Neural cell (in vitro differentiated cells): ENCODE results near the gene MMP1. TPM values are rescaled to one million over a fixed set of nuclear protein-coding genes. Genes with fewer than 3 reads are reported as not detected.

Source experiments
- H2AFZ ChIP-seq: fragments of 200-600, 300-800 bp; sonication (generic), shearing (Covaris generic); 2 replicates; pipeline ENCODE4 v1.6.0; 2014; ENCODE audit warnings: low read depth, mild to moderate bottlenecking, antibody characterized with exemption, low read length, moderate library complexity
- H3F3A ChIP-seq: fragments of 200-600 bp; shearing (Covaris generic); 2 replicates; pipeline ENCODE4 v1.6.1; 2016; ENCODE audit warnings: mild to moderate bottlenecking, moderate library complexity, mixed read lengths, antibody characterized with exemption, low read length; ENCODE audit not compliant: insufficient read depth, poor library complexity, severe bottlenecking
- H3K27ac ChIP-seq: fragments of 200-600, 300-800 bp; sonication (generic), shearing (Covaris generic); 2 replicates; pipeline ENCODE4 v1.5.1; 2014; ENCODE audit warnings: mild to moderate bottlenecking, low read length, moderate library complexity
- H3K27me3 ChIP-seq: fragments of 300-800, 200-600 bp; sonication (generic), shearing (Covaris generic); 2 replicates; pipeline ENCODE4 v1.6.0; 2014; ENCODE audit warnings: mild to moderate bottlenecking, low read depth, low read length, moderate library complexity; ENCODE audit not compliant: insufficient read depth
- H3K36me3 ChIP-seq: fragments of 300-800, 200-600 bp; sonication (generic), shearing (Covaris generic); 2 replicates; pipeline ENCODE4 v1.5.1; 2014; ENCODE audit warnings: mild to moderate bottlenecking, antibody characterized with exemption, low read length, moderate library complexity; ENCODE audit not compliant: insufficient read depth
- H3K4me2 ChIP-seq: fragments of 300-800, 200-600 bp; sonication (generic), shearing (Covaris generic); 2 replicates; pipeline ENCODE4 v1.6.0; 2014; ENCODE audit warnings: mild to moderate bottlenecking, low read length
- H3K4me3 ChIP-seq: fragments of 300-800, 200-600 bp; sonication (generic), shearing (Covaris generic); 2 replicates; pipeline ENCODE4 v1.5.1; 2014; ENCODE audit warnings: mild to moderate bottlenecking, low read length, moderate library complexity
- H3K79me2 ChIP-seq: fragments of 200-600 bp; shearing (Covaris generic); replicated peaks from 2 replicates; pipeline ENCODE4 v1.6.0; 2014; ENCODE audit warnings: mild to moderate bottlenecking, low read length, moderate library complexity; ENCODE audit not compliant: insufficient read depth
- H3K9ac ChIP-seq: fragments of 300-800, 200-600 bp; sonication (generic), shearing (Covaris generic); 2 replicates; pipeline ENCODE4 v1.6.1; 2016; ENCODE audit warnings: mild to moderate bottlenecking, low read length, mixed read lengths
- H3K9me2 ChIP-seq: fragments of 200-600 bp; shearing (Covaris generic); 2 replicates; pipeline ENCODE4 v1.6.1; 2016; ENCODE audit warnings: mild to moderate bottlenecking, low read length, mixed read lengths; ENCODE audit not compliant: insufficient read depth
- H3K9me3 ChIP-seq: fragments of 200-600, 300-800 bp; sonication (generic), shearing (Covaris generic); 2 replicates; pipeline ENCODE4 v1.6.1; 2016; ENCODE audit warnings: mild to moderate bottlenecking, mixed run types, low read length, moderate library complexity, mixed read lengths
- H4K20me1 ChIP-seq: fragments of 200-600 bp; shearing (Covaris generic); 2 replicates; pipeline ENCODE4 v1.6.1; 2016; ENCODE audit warnings: mild to moderate bottlenecking, mixed run types; ENCODE audit not compliant: insufficient read depth
- CTCF ChIP-seq: fragments of 450-650 bp; IDR thresholded peaks from 2 replicates; pipeline ENCODE4 v1.5.1; 2014; ENCODE audit warnings: antibody characterized with exemption, mild to moderate bottlenecking, moderate library complexity; ENCODE audit not compliant: poor library complexity, severe bottlenecking
- EP300 ChIP-seq: fragments of 450-650 bp; conservative IDR thresholded peaks from 2 replicates; pipeline ENCODE4 v1.6.1; 2014; ENCODE audit warnings: antibody characterized with exemption, mild to moderate bottlenecking, moderate library complexity; ENCODE audit not compliant: poor library complexity, severe bottlenecking
- EZH2 ChIP-seq: fragments of 200-600, 300-800 bp; shearing (Covaris generic), sonication (generic); IDR thresholded peaks from 2 replicates; pipeline ENCODE4 v1.6.1; 2014; ENCODE audit warnings: antibody characterized with exemption, low read length, borderline replicate concordance, mild to moderate bottlenecking; ENCODE audit not compliant: insufficient read depth, poor library complexity, severe bottlenecking
- MXI1 ChIP-seq: fragments of 450-650 bp; conservative IDR thresholded peaks from 2 replicates; pipeline ENCODE4 v1.6.1; 2014; ENCODE audit warnings: antibody characterized with exemption, mild to moderate bottlenecking; ENCODE audit not compliant: poor library complexity, severe bottlenecking
- POLR2AphosphoS5 ChIP-seq: IDR thresholded peaks from 2 replicates; pipeline ENCODE4 v1.6.1; 2012
- RAD21 ChIP-seq: fragments of 450-650 bp; conservative IDR thresholded peaks from 2 replicates; pipeline ENCODE4 v1.6.1; 2014; ENCODE audit warnings: antibody characterized with exemption, mild to moderate bottlenecking, moderate library complexity
- REST ChIP-seq: IDR thresholded peaks from 2 replicates; pipeline ENCODE4 v1.6.1; 2012; ENCODE audit warnings: borderline replicate concordance
- SMC3 ChIP-seq: fragments of 450-650 bp; conservative IDR thresholded peaks from 2 replicates; pipeline ENCODE4 v1.6.1; 2014; ENCODE audit warnings: antibody characterized with exemption, mild to moderate bottlenecking, moderate library complexity; ENCODE audit not compliant: poor library complexity
- TAF1 ChIP-seq: IDR thresholded peaks from 2 replicates; pipeline ENCODE4 v1.6.1; 2012; ENCODE audit warnings: low read depth
- polyA plus RNA-seq: library from polyadenylated mRNA; depleted of rRNA; stranded (reverse); fragments of >200 nt; gene quantifications from 2 replicates; pipeline ENCODE4 v1.2.3, GENCODE V29; 2014

Gene MMP1
- polyA plus RNA-seq, 1 donor from 2014 or later, result not detected

DNA sequence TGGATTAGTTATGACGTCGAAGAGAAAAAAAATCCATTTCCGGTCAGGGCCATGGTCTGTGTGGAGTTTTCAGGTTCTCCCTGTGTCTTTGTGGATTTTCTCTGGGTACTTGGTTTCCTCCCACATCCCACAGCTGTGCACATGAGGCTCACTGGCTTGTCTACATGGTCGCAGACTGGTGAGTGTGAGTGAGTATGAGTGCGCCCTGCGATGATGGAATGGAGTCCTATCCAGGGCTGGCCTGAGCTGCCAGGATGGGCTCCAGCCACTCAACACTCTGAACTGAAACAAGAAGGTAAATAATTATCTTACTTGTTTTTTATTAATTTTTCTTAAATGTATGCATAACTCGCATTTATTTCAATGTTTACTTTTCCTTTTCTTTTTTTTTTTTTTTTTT, 34.7 kb upstream of the MMP1 start:
- H3K27ac ChIP-seq, result no peak overlapping the region
- H4K20me1 ChIP-seq, result no peaks in the 10 kb centered on the region
- no peak overlapping the region for H3K4me2 ChIP-seq
- TF ChIP-seq MXI1 (no peak), POLR2AphosphoS5 (no peak), EP300 (no peak), TAF1 (no peak), REST (no peak), RAD21 (no peak), EZH2 (no peak), CTCF (no peak), SMC3 (no peak)
- H3K79me2 ChIP-seq, result no peaks in the 10 kb centered on the region
- no peaks in the 10 kb centered on the region for H3K36me3 ChIP-seq
- H3K9me2 ChIP-seq, result no peaks in the 10 kb centered on the region
- H3K9ac ChIP-seq, result no peak overlapping the region
- no peaks in the 10 kb centered on the region for H3F3A ChIP-seq
- no peaks in the 10 kb centered on the region for H3K27me3 ChIP-seq
- no peak overlapping the region for H2AFZ ChIP-seq
- no peaks in the 10 kb centered on the region for H3K9me3 ChIP-seq
- H3K4me3 ChIP-seq, result no peak overlapping the region

DNA sequence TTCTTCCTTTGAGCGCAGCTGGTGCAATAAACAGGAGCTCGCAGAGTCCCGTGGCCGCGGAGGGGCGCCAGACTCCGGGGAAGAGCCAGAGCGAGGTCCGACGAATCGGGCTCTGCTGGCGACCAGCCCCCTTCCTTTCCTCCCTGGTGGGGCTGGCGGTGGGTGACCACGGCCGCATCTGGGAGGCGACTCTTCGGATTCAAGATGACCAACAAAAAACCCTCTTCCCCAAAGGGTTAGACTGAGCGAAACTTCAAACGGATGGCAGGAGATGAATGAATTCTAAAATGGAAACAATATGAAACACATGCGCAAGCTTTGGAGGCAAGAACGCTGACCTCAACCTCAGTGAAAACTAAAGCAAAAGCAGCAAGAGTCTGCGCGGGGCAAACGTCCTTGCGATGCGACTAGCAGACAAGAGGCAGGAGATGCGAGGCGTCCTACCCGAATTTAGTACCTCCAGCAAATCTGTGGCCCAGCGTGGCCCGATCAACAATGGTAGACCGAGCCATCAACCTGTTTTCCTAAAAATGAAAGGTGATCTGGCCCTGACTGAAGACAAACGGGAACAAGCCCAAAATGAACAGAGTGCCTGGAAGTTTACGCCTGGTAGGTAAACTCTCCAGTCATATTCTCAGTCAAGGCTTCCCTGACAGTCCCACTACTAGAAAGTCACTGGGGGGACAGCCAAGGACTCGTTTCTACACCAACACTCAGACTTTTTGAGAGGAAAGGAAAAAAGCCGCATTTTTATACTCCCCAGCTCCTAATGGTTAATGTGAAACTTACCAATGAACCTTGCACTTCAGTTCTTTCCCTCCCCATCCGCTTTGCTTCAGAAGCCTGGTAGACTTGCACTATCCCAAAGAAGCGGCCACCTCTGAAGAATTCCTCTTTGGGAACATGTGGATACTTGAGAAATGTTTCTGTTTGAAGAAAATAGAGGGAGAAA, 33.8 kb upstream of the MMP1 start:
- H3K9ac ChIP-seq, result no peak overlapping the region
- H2AFZ ChIP-seq, result no peak overlapping the region
- TF ChIP-seq EP300 (no peak), REST (no peak), SMC3 (no peak), CTCF (no peak), TAF1 (no peak), RAD21 (no peak), EZH2 (no peak), MXI1 (no peak), POLR2AphosphoS5 (no peak)
- no peaks in the 10 kb centered on the region for H3K79me2 ChIP-seq
- H3K27ac ChIP-seq, result no peak overlapping the region
- H3K4me2 ChIP-seq, result no peak overlapping the region
- no peaks in the 10 kb centered on the region for H3K9me2 ChIP-seq
- H3K4me3 ChIP-seq, result no peak overlapping the region
- no peaks in the 10 kb centered on the region for H4K20me1 ChIP-seq
- H3K27me3 ChIP-seq, result no peaks in the 10 kb centered on the region
- no peaks in the 10 kb centered on the region for H3F3A ChIP-seq
- H3K36me3 ChIP-seq, result no peaks in the 10 kb centered on the region
- no peaks in the 10 kb centered on the region for H3K9me3 ChIP-seq
